Mesodermal cell (in vitro differentiated cells): ENCODE data around the gene CNDP2.

ENCODE experiments used
- H3K27ac ChIP-seq: 2 replicates; pipeline ENCODE4 v1.7.0; 2013; ENCODE audit warnings: mild to moderate bottlenecking, low read depth, low read length, moderate library complexity; ENCODE audit not compliant: severe bottlenecking
- H3K36me3 ChIP-seq: 2 replicates; pipeline ENCODE4 v1.7.1; 2013; ENCODE audit warnings: mild to moderate bottlenecking, low read length, moderate library complexity; ENCODE audit not compliant: control insufficient read depth, insufficient read depth
- H3K4me1 ChIP-seq: one replicate; pipeline ENCODE4 v1.7.1; 2013; ENCODE audit warnings: mild to moderate bottlenecking, low read length; ENCODE audit not compliant: insufficient read depth, control insufficient read depth, poor library complexity, severe bottlenecking
- H3K4me3 ChIP-seq: 2 replicates; pipeline ENCODE4 v1.7.0; 2013; ENCODE audit warnings: low read length, control low read depth, mild to moderate bottlenecking; ENCODE audit not compliant: insufficient read depth, poor library complexity, severe bottlenecking; ENCODE audit errors: extremely low read depth
- H3K9me3 ChIP-seq: 2 replicates; pipeline ENCODE4 v1.7.1; 2013; ENCODE audit warnings: mild to moderate bottlenecking, low read length, moderate library complexity; ENCODE audit not compliant: control insufficient read depth
- WGBS, 2 experiments: methylation state at CpG; one replicate each; pipeline ENCODE4 v1.1.5; 2013; ENCODE audit warnings: missing lambda C conversion rate in 2 of 2; ENCODE audit not compliant: insufficient coverage in 2 of 2; 5-methylcytosine and 5-hydroxymethylcytosine counted together

CNDP2 gene

DNA sequence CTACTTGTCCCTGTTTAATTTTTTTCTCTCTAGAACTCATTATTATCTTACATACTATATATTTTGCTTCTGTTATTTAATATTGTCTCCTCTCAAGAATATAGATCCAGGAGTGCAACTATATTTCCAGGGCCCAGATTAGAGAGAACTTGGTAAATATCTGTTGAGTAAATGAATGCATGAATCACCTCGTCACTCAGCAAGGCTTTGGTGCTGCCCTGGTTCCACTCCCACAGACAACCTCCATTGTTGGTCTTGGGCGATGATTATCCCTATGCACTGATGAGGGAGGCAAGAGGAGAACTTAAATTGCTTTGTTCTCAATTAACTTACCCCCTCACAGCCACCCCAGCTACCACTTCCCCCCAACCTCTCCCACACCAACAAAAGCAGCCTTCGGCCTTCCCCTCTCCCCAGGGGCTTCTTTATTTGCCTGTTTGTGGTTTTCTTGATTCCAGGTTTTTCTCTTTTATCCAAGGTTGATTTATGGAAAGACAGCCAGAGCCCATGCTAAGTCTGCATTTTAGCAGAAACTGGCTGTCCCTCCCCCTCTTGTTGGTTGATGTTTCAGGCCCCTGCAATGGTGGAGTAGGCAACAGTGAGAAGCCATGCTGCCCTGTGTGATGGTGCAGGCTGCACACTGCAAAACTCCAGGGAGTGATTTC, 22.1 kb upstream of the CNDP2 start:
- WGBS, 2 experiments: 100% methylated on average over 1 of the region's 3 CpGs
- H3K27ac ChIP-seq: no peak overlapping the region
- peaks cover 6% of the 10 kb centered on the region for H3K9me3 ChIP-seq
- H3K4me3 ChIP-seq: no peak overlapping the region
- peaks cover 10% of the 10 kb centered on the region for H3K4me1 ChIP-seq
- no peaks in the 10 kb centered on the region for H3K36me3 ChIP-seq

DNA sequence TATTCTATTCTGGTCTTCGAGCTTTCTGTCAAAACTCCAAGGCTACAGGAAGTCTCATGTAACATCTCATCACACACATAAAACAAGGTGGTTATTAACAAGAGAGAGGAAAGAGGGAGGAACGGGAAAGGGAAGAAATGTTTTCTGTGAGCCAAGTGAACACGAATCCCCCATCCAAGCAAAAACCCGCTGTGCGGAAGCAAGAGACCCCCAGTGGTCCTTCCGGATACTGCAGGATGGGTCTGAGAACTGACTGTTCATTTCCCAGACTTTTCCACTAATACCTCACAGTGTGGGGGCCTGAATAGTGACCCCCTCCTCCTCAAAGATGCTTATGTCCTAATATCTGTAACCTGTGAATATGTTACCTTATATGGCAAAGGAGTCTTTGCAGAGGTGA, 20.0 kb upstream of the CNDP2 start:
- Histone ChIP-seq H3K4me1 (peaks cover 8% of the 10 kb centered on the region), H3K4me3 (no peak overlapping the region), H3K27ac (no peak overlapping the region), H3K36me3 (no peaks in the 10 kb centered on the region), H3K9me3 (peaks cover 5% of the 10 kb centered on the region)
- 40% methylated on average over 2 of the region's 6 CpGs; no CpG with 5 or more reads in 1 of the 2 experiments for WGBS, 2 experiments

GRCh38 chr18:74477771-74478170, 18.4 kb upstream of the CNDP2 start:
- Histone ChIP-seq H3K9me3 (no peaks in the 10 kb centered on the region), H3K27ac (no peak overlapping the region), H3K36me3 (no peaks in the 10 kb centered on the region), H3K4me3 (no peak overlapping the region), H3K4me1 (peaks cover 3% of the 10 kb centered on the region)
- WGBS, 2 experiments: 75 to 87% methylated on average over 7 to 8 of the region's 8 CpGs

- WGBS, 2 experiments: 83 to 88% methylated on average over 2 to 4 of the region's 7 CpGs
- H3K9me3 ChIP-seq: no peaks in the 10 kb centered on the region
These were observed 17.8 kb upstream of the CNDP2 start for GRCh38 chr18:74478316-74478715.

DNA sequence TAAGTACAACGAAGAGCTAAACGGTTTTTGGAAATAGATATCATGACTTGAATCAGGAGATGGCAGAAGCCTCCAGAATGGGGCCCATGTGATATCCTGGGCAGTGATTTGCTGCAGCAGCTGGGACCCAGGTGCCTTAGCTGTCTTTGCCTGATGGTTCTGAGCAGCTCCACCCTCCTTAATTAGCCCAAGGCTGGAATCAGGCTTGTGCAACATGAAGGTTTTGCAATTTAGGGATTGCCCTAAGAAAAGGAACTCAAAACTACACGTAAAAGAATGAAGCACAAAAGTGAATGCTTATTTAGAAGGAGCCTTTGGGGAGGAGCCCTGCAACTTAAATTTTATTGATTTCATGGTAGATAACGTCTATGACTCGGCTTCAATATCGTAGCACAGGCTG, 17.3 kb upstream of the CNDP2 start:
- WGBS, 2 experiments: 92 to 94% methylated on average over 6 of the region's 6 CpGs
- no peaks in the 10 kb centered on the region for H3K9me3 ChIP-seq

More at GRCh38 chr18:74478316-74478715, 17.8 kb upstream of the CNDP2 start:
- Histone ChIP-seq H3K36me3 (no peaks in the 10 kb centered on the region), H3K4me1 (peaks cover 3% of the 10 kb centered on the region), H3K4me3 (no peak overlapping the region), H3K27ac (no peak overlapping the region)

DNA sequence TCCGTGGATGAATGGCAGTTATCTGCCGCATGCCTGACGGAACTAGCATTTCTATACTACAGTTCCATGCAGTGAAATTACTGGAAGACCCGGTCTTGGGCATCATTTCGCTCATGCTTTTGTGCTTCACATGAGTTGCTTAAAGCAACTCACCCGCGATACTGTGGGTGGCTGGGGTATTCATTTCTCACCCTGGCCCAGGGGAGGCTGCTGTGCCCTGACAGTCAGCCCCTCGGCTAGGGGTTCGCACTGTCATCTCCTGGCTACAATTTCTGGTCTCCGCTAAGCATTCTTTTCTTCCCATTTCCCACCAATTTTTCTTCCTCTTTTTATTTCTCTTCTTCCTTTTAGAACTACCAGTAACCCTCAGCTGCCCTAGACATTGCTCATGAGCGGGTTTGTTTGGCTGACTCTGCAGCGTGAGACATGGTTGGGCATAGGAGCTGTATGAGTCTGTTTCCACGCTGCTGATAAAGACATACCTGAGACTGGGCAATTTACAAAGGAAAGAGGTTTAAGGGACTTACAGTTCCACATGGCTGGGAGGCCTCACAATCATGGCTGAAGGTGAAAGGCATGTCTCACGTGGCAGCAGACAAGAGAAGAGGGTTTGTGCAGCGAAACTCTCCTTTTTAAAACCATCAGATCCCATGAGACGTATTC, 16.5 kb upstream of the CNDP2 start:
- 87% methylated on average over 13 of the region's 16 CpGs for WGBS, 2 experiments
- H3K36me3 ChIP-seq: no peaks in the 10 kb centered on the region
- no peak overlapping the region for H3K27ac ChIP-seq
- no peaks in the 10 kb centered on the region for H3K4me1 ChIP-seq
- H3K9me3 ChIP-seq: no peaks in the 10 kb centered on the region
- H3K4me3 ChIP-seq: no peak overlapping the region

More for the DNA sequence above, 17.3 kb upstream of the CNDP2 start:
- no peak overlapping the region for H3K4me3 ChIP-seq
- no peak overlapping the region for H3K27ac ChIP-seq
- H3K36me3 ChIP-seq: no peaks in the 10 kb centered on the region
- H3K4me1 ChIP-seq: peaks cover 3% of the 10 kb centered on the region

- Histone ChIP-seq H3K4me3 (no peak overlapping the region), H3K27ac (no peak overlapping the region), H3K9me3 (no peaks in the 10 kb centered on the region), H3K36me3 (no peaks in the 10 kb centered on the region), H3K4me1 (no peaks in the 10 kb centered on the region)
- WGBS, 2 experiments: 90 to 91% methylated on average over 6 of the region's 7 CpGs
These were observed 16.0 kb upstream of the CNDP2 start for GRCh38 chr18:74480149-74480651.

- H3K9me3 ChIP-seq: no peaks in the 10 kb centered on the region
- 88 to 95% methylated on average over 9 of the region's 11 CpGs for WGBS, 2 experiments
- no peak overlapping the region for H3K27ac ChIP-seq
- no peak overlapping the region for H3K4me3 ChIP-seq
- H3K36me3 ChIP-seq: no peaks in the 10 kb centered on the region
- H3K4me1 ChIP-seq: no peaks in the 10 kb centered on the region
These were observed 13.5 kb upstream of the CNDP2 start for GRCh38 chr18:74482697-74483096.

GRCh38 chr18:74486119-74486849, 9.9 kb upstream of the CNDP2 start:
- no peak overlapping the region for H3K4me3 ChIP-seq
- H3K9me3 ChIP-seq: no peaks in the 10 kb centered on the region
- H3K36me3 ChIP-seq: no peaks in the 10 kb centered on the region
- WGBS, 2 experiments: 91 to 95% methylated on average over 13 to 14 of the region's 15 CpGs
- no peaks in the 10 kb centered on the region for H3K4me1 ChIP-seq
- H3K27ac ChIP-seq: no peak overlapping the region

DNA sequence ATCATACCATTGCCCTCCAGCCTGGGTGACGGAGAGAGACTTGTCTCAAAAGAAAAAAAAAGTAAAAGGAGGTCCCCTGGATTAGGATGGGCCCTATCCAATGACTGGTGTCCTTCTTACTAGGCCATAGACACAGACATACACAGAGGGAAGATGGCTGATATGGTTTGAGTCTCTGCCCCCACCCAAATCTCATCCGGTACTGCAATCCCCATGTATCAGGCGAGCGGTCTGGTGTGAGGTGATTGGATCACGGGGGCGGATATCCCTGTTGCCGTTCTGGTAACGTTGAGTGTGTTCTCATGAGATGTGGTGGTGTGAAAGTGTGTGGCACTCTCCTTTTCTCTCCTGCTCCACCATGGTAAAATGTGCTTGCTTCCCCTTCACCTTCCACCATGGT, 7.8 kb upstream of the CNDP2 start:
- H3K27ac ChIP-seq: no peak overlapping the region
- H3K36me3 ChIP-seq: no peaks in the 10 kb centered on the region
- no peak overlapping the region for H3K4me3 ChIP-seq
- H3K9me3 ChIP-seq: no peaks in the 10 kb centered on the region
- no peaks in the 10 kb centered on the region for H3K4me1 ChIP-seq
- 89 to 100% methylated on average over 1 of the region's 8 CpGs for WGBS, 2 experiments
